ENCODE results near the gene SEC61A2.

DNA sequence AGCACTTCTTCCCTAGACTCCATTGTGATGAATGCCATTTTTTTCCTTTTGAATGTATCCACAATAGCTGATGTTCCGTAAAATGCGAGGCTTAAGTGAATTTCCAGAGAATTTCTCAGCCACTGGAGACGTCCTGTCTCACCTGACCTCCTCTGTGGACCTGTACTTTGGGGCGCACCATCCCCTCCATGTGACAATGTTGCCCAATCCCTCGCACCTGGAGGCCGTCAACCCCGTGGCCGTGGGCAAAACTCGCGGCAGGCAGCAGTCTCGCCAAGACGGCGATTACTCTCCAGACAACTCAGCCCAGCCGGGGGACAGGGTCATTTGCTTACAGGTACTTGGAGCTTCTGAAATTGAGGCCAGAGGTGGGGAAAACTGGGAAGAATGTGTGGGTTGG is 40.6 kb upstream of the SEC61A2 start:
- TF ChIP-seq CTCF (IDR thresholded peaks at IDR 0.05 in 2 of 3, conservative IDR thresholded peaks at IDR 0.05 in 1 of 3; ENCODE audit: control insufficient read depth in 2 of 3, extremely low read depth in 1 of 3, insufficient read depth in 1 of 3, low read depth in 3 of 3, low read length in 3 of 3) (no peak), POLR2AphosphoS5 (IDR thresholded peaks at IDR 0.05; ENCODE audit: low read length) (no peak), BRCA1 (IDR thresholded peaks at IDR 0.05; ENCODE audit: low read depth, low read length) (no peak), GABPA (IDR thresholded peaks at IDR 0.05; ENCODE audit: low read depth) (no peak), RFX5 (IDR thresholded peaks at IDR 0.05; ENCODE audit: low read depth, low read length) (no peak), ZBTB33 (IDR thresholded peaks at IDR 0.05) (no peak), POLR2A (IDR thresholded peaks at IDR 0.05; ENCODE audit: low read depth, low read length) (no peak), TBL1XR1 (IDR thresholded peaks at IDR 0.05; ENCODE audit: low read depth, low read length) (no peak), KDM1A (IDR thresholded peaks at IDR 0.05; ENCODE audit: borderline replicate concordance) (no peak)
